Lung (tissue), 12 donors: ENCODE data around the gene GRK2. TPM values are rescaled to one million over a fixed set of nuclear protein-coding genes. Genes with fewer than 3 reads are reported as not detected.
"Not testable (repeated sequence)": the region's sequence is repeated elsewhere in the genome, so short reads cannot be mapped to it uniquely, and the experiment has no call there.

ENCODE experiments used
- ATAC-seq: fragments of 200-7000 bp; cut with Tn5 transposase; one replicate; pipeline ENCODE4 v1.9.1; 2020; ENCODE audit warnings: moderate number of reproducible peaks; ENCODE audit not compliant: insufficient read depth, low FRiP score
- DNase-seq, 3 donors: peaks; one replicate each; pipeline ENCODE4 v3.0.0-alpha.2; 2013 to 2017
- H3K27ac ChIP-seq, 2 donors: one replicate each; pipeline ENCODE4 v1.5.1; 2013; ENCODE audit warnings: mild to moderate bottlenecking in 2 of 2, moderate library complexity in 2 of 2, control low read depth in 1 of 2, inconsistent platforms in 1 of 2, low read depth in 1 of 2, low read length in 1 of 2
- H3K27me3 ChIP-seq, 3 donors: one replicate each; pipeline ENCODE4 v1.5.1; 2013; ENCODE audit warnings: low read length in 2 of 3; ENCODE audit not compliant: control insufficient read depth in 3 of 3, insufficient read depth in 3 of 3
- H3K36me3 ChIP-seq, 4 donors: one replicate each; pipeline ENCODE4 v1.5.1; 2013; ENCODE audit warnings: low read length in 4 of 4, mild to moderate bottlenecking in 1 of 4, moderate library complexity in 1 of 4; ENCODE audit not compliant: control insufficient read depth in 4 of 4, insufficient read depth in 4 of 4
- H3K4me1 ChIP-seq, 5 donors: one replicate each; pipeline ENCODE4 v1.5.1; 2013; ENCODE audit warnings: low read length in 5 of 5, mild to moderate bottlenecking in 2 of 5, moderate library complexity in 1 of 5; ENCODE audit not compliant: control insufficient read depth in 5 of 5, insufficient read depth in 5 of 5
- H3K4me3 ChIP-seq: one replicate; pipeline ENCODE4 v1.5.1; 2013; ENCODE audit warnings: mild to moderate bottlenecking, control low read depth, moderate library complexity
- H3K9ac ChIP-seq, 2 donors: one replicate each; pipeline ENCODE4 v1.5.1; 2013; ENCODE audit warnings: low read length in 2 of 2, control low read depth in 1 of 2; ENCODE audit not compliant: insufficient read depth in 1 of 2
- H3K9me3 ChIP-seq, 4 donors: one replicate each; pipeline ENCODE4 v1.5.1; 2013; ENCODE audit warnings: low read length in 3 of 4, mild to moderate bottlenecking in 1 of 4, moderate library complexity in 1 of 4; ENCODE audit not compliant: control insufficient read depth in 4 of 4, insufficient read depth in 3 of 4
- WGBS, 2 donors: extraction: QIAGEN DNeasy Blood & Tissue Kit; methylation state at CpG; one replicate each; pipeline ENCODE4 v1.1.7; 2013; 5-methylcytosine and 5-hydroxymethylcytosine counted together
- polyA plus RNA-seq, 2 donors: library from polyadenylated mRNA; stranded (reverse); fragments of 200-250 nt; gene quantifications; one replicate each; pipeline ENCODE4 v1.2.1, GENCODE V29; 2013
- total RNA-seq, 2 donors: library from RNA; depleted of rRNA in 1 of 2; stranded (reverse); fragments of >200 nt in 1 of 2; gene quantifications; one replicate each; pipeline ENCODE4 v1.2.1, GENCODE V29; 2014 to 2021
- TF ChIP-seq, protein P1 (sequence below): IDR thresholded peaks from 2 replicates; pipeline ENCODE4 v1.5.1; 2012; ENCODE audit warnings: mild to moderate bottlenecking; ENCODE audit errors: control extremely low read depth, extremely low read depth
- donor health status: control.
- donor health status: control.
- donor health status: Bipolar disorder and iron deficiency.
- donor health status: healthy.
- donor health status: DM: yes; HTN: yes; CAD: no.

Gene GRK2
- total and polyA plus RNA-seq, 4 donors, result 37.1 to 130 (median 97.5) TPM

DNA sequence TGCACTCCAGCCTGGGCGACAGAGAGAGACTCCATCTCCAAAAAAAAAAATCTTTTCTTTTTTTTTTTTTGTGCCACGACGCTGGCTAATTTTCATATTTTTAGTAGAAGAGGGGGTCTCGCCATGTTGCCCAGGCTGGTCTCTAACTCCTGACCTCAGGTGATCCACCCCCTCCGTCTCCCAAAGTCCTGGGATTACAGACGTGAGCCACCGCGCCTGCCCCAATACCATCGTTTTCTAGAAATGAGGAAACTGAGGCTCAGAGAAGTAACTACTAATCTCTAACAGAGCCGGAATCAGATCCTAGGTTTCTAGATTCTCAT lies 50.6 kb downstream of the GRK2 start:
- Histone ChIP-seq H3K4me3 (peak overlapping the region; percentile 62), H3K9me3 (no peaks in the 10 kb centered on the region), H3K4me1 (peaks cover 0 to 14% (median 0%) of the 10 kb centered on the region in 5 donors), H3K27ac (peak overlapping the region; percentile 96 to 97), H3K9ac (peak overlapping the region; percentile 11 to 70), H3K27me3 (no peaks in the 10 kb centered on the region), H3K36me3 (peaks cover 0 to 7% (median 4%) of the 10 kb centered on the region in 4 donors)
- WGBS, 2 donors, result 1 to 3% methylated on average over 10 of the region's 10 CpGs
- DNase-seq, result no peak
- ATAC-seq, result no peak
- TF ChIP-seq, protein P1, sequence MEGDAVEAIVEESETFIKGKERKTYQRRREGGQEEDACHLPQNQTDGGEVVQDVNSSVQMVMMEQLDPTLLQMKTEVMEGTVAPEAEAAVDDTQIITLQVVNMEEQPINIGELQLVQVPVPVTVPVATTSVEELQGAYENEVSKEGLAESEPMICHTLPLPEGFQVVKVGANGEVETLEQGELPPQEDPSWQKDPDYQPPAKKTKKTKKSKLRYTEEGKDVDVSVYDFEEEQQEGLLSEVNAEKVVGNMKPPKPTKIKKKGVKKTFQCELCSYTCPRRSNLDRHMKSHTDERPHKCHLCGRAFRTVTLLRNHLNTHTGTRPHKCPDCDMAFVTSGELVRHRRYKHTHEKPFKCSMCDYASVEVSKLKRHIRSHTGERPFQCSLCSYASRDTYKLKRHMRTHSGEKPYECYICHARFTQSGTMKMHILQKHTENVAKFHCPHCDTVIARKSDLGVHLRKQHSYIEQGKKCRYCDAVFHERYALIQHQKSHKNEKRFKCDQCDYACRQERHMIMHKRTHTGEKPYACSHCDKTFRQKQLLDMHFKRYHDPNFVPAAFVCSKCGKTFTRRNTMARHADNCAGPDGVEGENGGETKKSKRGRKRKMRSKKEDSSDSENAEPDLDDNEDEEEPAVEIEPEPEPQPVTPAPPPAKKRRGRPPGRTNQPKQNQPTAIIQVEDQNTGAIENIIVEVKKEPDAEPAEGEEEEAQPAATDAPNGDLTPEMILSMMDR, result no peak

GRCh38 chr11:67317205-67317887 lies 51.1 kb downstream of the GRK2 start:
- Histone ChIP-seq H3K27me3 (no peaks in the 10 kb centered on the region), H3K27ac (peak overlapping the region; percentile 96 to 97), H3K9me3 (no peaks in the 10 kb centered on the region), H3K36me3 (peaks cover 0 to 7% (median 4%) of the 10 kb centered on the region in 4 donors), H3K4me3 (peak overlapping the region; percentile 62), H3K9ac (peak overlapping the region; percentile 11 to 70), H3K4me1 (peaks cover 0 to 14% (median 0%) of the 10 kb centered on the region in 5 donors)
- 0% methylated on average over 49 to 55 of the region's 55 CpGs for WGBS, 2 donors
- ATAC-seq, result peak; percentile 90
- peak; percentile 97 to 99 (median 97) for DNase-seq
- TF ChIP-seq, protein P1, result peak; percentile 91

- TF ChIP-seq, protein P1, result no peak
- DNase-seq (no peak), ATAC-seq (peak; percentile 3)
These were observed 51.7 kb downstream of the GRK2 start for GRCh38 chr11:67317888-67318555.

GRCh38 chr11:67318876-67319275 lies 52.6 kb downstream of the GRK2 start:
- not testable (repeated sequence) for H3K9ac ChIP-seq, ATAC-seq, DNase-seq, H3K9me3 ChIP-seq, H3K27me3 ChIP-seq, H3K27ac ChIP-seq, H3K4me3 ChIP-seq, H3K36me3 ChIP-seq
- H3K4me1 ChIP-seq, result peaks cover 0 to 14% (median 0%) of the 10 kb centered on the region in 5 donors
- WGBS, 2 donors, result 91 to 94% methylated on average over 12 of the region's 12 CpGs

More at GRCh38 chr11:67317888-67318555, 51.7 kb downstream of the GRK2 start:
- Histone ChIP-seq H3K4me1 (peaks cover 0 to 14% (median 0%) of the 10 kb centered on the region in 5 donors), H3K27me3 (no peaks in the 10 kb centered on the region), H3K9me3 (no peaks in the 10 kb centered on the region), H3K36me3 (peaks cover 0 to 7% (median 4%) of the 10 kb centered on the region in 4 donors), H3K27ac (peak overlapping the region; percentile 96 to 97), H3K4me3 (peak overlapping the region; percentile 55), H3K9ac (peak overlapping the region in 1 of 2 donors; percentile 26)
- WGBS, 2 donors, result 1% methylated on average over 41 to 53 of the region's 53 CpGs
